ENCODE measurements around the gene CREB3L2.

DNA sequence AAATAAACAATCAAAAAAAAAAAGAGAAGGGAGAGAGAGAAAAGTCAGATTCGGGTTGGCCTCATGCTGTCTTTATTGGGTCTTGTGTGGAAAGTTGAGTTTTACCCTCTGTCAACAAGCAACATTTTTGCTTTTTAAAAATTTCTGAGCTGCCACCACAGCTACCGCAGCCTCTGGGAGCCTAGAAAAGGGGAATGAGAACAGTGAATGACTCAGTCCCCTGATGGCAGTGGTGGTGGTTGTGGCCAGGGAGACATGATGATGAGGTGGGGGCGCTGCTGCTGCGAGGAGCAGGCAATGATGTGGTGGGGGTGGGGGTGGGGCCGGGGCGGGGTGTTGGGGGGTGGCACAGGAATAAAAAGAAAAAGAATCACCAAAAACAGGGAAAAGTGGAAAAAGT is 20.0 kb upstream of the CREB3L2 start:
- TF ChIP-seq CTCF (IDR thresholded peaks at IDR 0.05) (no peak), POLR2A (IDR thresholded peaks at IDR 0.05) (no peak)

Data from lower leg skin (tissue), 3 donors.